GM18861 (cell line): ENCODE data around the gene PRDM16.

Experiments
- ATAC-seq: cut with Tn5 transposase; IDR thresholded peaks from one replicate; pipeline ENCODE4 v1.9.1; 2021; ENCODE audit not compliant: unreplicated experiment

The PRDM16 gene

GRCh38 chr1:3314491-3315381, 245.7 kb downstream of the PRDM16 start:
- ATAC-seq: no peak

DNA sequence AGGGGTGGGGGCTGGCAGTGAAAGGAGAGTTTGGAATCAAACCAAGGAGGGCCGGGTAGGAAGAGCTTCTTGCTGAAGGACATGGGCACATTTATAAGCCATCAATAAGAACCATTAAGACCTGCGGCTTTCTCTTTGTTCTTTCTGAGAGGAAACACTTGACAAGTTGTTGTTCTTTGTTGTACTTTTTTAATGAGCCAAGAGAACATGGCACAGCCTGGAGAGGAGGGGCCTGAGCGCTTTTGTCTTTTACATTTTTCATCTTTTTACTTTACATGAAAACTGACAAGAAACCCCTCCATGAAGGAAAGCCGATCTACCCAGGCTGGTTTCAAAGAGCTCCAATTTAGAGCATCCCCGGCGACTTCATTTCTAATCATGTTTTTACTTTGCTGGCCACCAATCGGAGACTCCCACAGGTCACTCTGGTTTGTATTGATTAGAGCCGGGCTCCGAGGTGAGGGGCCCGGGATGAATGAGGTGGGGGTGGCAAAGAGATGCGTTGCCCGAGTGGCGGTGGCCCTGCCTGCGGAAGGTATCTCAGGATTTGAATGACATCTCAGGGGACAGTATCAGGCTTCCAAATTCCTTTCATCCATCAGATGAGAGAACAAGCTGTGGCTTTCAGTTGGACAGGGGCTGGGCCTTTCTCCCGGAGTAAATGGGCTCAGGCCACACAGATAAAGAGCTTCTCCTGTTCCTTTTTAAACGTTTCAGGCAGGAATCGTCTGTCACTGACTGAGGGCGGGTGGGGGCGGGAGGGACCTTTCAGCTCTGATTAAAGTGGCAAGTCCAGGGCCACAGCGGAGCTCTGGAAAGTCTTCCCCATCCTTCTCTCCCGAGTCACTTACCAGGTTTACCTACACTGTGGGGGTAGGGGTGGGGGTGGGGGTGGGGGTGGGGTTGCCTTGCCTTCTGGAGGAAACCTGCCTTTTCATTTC, 246.7 kb downstream of the PRDM16 start:
- no peak for ATAC-seq

- no peak for ATAC-seq
Measured at GRCh38 chr1:3316340-3316943, 247.4 kb downstream of the PRDM16 start.

- ATAC-seq: no peak
Measured at GRCh38 chr1:3317456-3317855, 248.5 kb downstream of the PRDM16 start.

- ATAC-seq: no peak
Measured at GRCh38 chr1:3318329-3318728, 249.3 kb downstream of the PRDM16 start.

GRCh38 chr1:3319874-3320245, 250.9 kb downstream of the PRDM16 start:
- ATAC-seq: no peak

DNA sequence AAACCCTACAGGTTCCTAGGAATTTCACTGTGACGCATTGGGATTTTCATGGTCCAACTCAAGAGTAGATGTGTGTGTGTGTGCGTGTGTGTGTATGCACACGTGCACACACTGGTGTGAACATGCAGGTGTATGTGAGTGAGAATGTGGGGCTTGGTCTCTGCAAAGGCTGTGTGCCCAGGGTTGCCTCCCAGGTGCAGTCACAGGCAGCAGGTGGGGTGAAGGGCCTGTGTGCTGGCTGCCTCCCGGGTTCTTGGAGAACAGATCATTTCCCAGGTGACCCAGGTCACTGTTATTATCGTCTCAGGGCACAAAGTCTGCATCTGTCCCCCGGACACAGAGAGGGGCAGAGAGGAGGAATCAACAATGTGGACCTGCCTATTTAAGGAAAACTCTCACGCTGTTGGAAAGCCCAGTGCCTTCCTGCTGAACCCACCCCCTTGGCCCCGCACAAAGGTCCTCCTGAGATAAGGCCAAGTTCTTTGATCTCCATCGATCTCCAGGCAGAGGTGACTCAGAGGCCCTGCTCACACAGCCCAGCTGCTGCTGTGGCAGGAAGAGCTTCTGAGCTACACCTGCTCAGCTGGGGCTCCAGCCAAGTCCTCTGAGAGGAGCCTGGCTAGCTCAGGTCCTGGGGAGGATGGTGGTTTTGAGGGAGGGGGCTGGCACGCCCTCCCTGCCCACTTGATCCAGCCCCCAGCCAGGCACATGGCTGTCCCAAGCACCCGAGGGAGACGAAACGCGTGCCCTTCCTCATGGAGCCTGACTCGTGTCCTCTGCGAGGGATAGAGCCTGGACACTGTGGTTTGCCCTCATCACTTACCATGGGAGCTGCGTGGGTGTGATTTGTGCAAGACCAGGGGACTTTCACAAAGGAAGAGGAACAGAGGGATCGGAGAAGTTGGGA, 251.5 kb downstream of the PRDM16 start:
- no peak for ATAC-seq

DNA sequence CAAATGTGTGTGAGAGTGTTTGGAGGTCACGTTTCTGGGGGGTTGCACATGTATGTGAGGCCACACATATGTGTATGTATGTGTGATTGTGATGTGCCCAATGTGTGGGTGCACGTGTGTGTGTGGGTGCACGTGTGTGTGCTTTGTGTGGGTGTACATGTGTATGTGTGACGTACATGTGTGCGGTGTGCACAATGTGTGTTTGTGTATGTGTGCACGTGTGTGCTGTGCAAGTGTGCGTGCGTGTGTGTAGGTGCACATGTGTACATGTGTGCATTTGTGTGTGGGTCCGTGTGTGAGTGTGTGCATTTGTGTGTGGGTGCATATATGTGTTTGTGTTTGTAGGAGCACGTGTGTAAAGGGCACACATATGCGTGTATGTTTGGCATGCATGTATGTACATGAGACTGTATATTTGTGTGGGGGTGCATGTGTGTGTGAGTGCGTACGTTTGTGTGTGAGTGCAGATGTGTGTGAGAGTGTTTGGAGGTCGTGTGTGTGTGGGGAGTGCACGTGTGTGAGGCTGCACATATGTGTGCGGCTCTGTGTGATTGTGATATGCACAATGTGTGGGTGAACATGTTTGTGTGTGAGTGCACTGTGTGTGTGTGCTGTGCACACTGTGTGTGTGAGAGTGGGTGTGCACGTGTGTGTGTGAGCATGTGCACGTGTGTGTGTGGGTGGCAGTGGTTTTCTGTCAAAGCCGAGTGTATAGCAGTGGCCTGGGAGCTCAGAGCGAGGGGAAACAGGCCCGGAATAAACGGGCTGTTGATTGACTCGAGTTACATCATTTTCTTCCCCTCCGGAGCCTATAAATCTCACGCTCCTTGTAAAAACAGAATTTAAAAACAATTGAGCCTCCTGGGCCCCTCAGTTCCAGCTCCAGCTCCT, 252.8 kb downstream of the PRDM16 start:
- no peak for ATAC-seq

GRCh38 chr1:3322450-3323020, 253.5 kb downstream of the PRDM16 start:
- ATAC-seq: no peak

GRCh38 chr1:3323021-3323795, 254.2 kb downstream of the PRDM16 start:
- ATAC-seq: no peak

GRCh38 chr1:3323796-3324703, 255.0 kb downstream of the PRDM16 start:
- ATAC-seq: no peak

GRCh38 chr1:3324704-3325535, 255.9 kb downstream of the PRDM16 start:
- no peak for ATAC-seq

- ATAC-seq: no peak
Measured at GRCh38 chr1:3326516-3327388, 257.7 kb downstream of the PRDM16 start.

DNA sequence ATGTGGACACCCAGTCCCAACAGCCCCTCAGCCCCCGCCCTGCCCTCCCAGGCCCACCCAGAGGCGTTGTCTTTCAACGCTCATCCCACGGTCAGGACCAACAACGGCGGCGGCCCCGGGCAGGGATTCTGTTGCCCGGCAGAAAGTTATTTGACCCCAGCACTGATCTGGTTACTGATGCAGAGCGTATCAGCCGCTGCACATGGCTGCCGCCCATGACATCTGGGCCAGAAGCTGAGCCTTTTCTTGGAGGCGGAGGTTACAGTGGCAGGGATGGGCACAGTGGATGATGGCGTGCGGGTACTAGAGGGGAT, 258.3 kb downstream of the PRDM16 start:
- ATAC-seq: no peak

DNA sequence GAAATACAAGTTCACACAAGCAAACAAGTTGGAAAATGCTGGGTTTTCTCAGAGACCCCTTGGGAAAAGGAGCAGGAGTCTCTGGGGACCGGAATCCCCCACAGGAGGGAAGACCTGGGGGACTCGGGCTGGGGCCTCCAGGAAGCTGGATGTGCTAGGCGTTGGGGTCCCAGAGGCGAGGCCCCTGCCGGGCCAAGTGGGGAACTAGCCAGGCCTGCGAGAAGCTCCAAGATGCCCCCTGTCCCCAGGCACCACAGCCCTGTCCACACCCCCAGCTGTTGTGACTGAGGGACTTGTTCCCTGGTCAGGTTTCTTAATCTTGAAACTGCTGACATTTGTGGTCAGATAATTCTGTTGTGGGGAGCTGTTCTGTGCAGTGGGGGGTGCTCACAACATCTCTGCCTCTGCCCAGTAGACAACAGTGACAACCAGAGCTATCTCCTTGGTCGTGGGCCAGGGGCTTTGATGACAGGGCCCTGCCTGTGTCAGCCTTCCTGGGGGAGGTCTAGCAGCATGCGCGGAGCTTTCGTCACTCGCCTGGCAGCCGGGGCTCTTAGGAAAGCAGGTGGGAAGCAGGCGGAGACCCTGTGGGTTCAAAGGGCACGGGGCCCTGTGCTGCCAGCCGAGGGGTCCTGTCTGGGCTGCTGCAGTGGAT, 259.1 kb downstream of the PRDM16 start:
- no peak for ATAC-seq
